GM20000 (cell line): ENCODE measurements around the gene CYB5A.

Experiments
- DNase-seq: peaks from one replicate; pipeline ENCODE4 v3.0.0; 2012; ENCODE audit warnings: low spot score
- TF ChIP-seq, protein P1 (sequence below): IDR thresholded peaks from 2 replicates; pipeline ENCODE4 v1.5.1; 2012; ENCODE audit warnings: mild to moderate bottlenecking, control low read depth; ENCODE audit errors: extremely low read depth, missing control alignments

The CYB5A gene

DNA sequence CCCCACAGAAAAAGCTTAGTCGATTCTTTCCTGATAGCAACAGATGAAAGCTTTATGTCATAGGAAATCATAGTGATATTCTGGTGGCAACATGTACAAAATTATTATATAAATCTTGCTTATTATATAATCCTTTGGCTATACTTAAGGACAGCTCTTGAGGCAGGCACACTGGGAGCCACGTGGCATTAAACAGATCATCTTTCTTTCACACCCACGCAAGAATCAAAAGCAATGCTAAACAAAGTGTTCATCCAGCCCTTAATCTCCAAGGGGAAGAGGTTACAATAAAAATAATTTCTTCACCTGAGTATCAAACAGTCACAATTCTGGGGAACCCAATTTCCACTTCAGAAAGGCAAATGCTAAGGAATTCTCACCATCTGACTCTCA, 57.8 kb downstream of the CYB5A start:
- TF ChIP-seq, protein P1, sequence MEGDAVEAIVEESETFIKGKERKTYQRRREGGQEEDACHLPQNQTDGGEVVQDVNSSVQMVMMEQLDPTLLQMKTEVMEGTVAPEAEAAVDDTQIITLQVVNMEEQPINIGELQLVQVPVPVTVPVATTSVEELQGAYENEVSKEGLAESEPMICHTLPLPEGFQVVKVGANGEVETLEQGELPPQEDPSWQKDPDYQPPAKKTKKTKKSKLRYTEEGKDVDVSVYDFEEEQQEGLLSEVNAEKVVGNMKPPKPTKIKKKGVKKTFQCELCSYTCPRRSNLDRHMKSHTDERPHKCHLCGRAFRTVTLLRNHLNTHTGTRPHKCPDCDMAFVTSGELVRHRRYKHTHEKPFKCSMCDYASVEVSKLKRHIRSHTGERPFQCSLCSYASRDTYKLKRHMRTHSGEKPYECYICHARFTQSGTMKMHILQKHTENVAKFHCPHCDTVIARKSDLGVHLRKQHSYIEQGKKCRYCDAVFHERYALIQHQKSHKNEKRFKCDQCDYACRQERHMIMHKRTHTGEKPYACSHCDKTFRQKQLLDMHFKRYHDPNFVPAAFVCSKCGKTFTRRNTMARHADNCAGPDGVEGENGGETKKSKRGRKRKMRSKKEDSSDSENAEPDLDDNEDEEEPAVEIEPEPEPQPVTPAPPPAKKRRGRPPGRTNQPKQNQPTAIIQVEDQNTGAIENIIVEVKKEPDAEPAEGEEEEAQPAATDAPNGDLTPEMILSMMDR, result no peak
- no peak for DNase-seq

DNA sequence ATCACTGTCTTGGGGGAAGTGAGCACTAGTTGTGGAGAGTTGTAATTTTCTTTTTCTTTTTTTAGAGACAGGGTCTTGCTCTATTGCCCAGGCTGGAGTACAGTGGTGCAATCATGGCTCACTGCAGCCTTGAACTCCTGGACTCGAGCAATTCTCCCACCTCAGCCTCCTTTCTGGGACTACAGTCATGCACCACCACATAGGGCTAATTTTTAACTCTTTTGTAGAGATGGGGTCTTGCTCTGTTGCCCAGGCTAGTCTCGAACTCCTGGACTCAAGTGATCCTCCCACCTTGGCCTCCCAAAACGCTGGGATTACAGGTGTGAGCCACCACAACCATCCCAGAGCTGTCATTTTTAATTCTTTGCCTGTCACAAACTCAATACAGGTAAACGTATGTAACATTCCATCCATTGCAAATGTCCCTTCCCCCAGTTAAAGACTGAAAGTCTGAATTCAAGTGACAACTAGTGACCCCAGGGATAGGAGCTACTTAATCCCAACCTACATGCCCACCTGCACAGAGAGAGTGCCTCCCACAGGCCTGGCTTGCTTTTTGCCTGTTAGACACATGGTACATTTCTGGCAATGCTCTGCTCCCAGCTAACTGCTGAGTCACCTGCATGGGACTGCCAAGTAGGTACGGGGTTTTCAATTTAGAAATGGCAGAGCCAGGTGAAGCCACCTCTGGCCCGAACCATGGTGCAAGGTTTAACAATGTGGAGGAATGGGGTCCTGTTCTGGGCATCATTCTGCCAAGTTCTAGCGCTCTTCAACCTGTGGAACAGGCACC, 60.6 kb downstream of the CYB5A start:
- no peak for DNase-seq
- TF ChIP-seq, protein P1, result no peak

DNA sequence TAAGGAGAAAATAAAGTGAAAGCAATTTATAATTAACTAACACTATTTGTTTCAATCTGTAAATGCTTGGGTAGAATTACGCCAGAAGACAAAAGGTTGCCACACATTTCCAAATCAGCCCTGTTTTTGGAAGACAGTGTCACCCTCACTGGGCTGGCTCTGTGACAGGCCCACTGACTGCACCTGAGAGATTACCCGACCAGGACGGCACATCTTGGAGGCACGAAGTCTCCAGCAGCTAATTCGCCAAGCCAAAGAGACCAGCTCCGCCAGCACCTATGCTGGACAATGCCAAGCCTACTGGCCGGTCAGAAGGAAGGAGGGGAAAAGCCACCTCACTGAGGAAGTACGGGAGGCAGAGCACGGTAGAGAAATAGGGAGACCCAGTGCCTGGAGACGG, 61.9 kb downstream of the CYB5A start:
- no peak for DNase-seq
- TF ChIP-seq, protein P1, result no peak

DNA sequence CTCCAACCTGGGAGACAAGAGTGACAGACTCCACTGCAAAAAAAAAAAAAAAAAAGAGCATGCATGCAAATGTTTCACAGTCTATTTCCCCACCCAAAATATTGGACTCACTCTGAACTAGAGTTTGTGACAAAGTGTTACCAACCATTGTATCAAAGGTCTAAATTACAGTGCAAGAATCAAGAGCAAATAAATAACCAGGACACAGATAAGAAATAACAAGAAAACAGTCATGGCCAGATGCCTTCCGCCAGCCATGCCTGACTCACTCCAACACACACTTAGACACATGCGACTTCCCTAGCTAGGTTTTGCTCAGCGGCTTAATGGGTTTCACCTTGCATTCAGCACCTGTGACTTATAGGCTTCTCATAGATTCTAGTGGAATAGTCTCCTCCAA, 62.8 kb downstream of the CYB5A start:
- no peak for DNase-seq
- TF ChIP-seq, protein P1, result no peak

DNA sequence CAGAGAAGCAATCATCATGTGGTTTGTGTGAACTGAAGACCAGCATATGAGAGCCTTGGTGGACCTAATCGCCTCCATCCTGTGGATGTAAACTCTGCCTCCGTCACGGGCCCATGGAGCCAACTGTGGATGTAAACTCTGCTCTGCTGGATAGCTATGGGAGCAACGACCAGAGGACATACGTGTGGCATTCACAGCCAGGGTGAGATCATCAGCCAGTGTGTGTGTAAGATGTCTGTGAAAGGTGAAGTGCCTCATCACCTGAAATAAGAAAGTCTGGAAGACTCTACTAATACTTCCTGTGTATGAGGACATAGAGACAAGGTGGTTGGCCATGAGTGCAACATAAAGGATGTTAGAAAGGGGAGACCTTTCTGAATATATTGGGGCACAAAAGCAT, 63.5 kb downstream of the CYB5A start:
- TF ChIP-seq, protein P1, result no peak

DNA sequence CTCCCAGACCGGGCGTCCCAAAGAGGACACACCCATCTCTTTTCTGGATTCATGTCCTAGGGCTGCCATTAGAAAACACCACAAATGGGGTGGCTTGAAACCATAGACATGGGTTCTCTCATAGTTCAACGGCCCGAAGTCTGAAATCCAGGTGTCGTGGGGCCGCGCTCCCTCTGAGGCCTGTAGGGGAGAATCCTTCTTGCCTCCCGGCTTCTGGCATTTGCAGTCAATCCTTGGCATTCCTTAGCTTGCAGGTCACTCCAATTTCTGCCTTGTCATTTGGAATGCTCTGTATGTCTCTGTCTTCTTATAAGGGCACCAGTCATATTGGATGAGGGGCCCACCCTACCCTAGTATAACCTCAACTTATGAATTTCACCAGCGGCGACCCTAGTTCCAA, 65.1 kb downstream of the CYB5A start:
- DNase-seq, result no peak
- TF ChIP-seq, protein P1, result no peak

More for the DNA sequence above, 63.5 kb downstream of the CYB5A start:
- no peak for DNase-seq

DNA sequence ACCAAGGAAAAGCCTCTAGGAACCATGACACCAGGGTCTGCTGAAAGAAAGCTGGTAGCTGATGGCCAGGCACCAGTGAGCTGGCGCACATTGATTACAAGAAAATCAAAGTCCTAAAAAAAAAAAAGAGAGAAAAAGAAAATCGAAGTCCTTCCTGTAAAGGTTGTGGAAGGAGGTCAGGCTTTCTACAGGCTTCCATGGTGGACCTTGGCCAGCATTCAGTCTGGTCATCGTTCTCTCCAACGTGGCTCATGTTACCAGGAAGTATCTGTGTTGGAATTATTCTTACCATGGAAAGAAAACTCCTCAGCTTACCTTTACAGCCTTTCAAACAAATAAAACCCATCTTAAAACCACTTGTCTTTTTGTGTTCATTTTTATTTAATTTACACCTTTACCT, 65.6 kb downstream of the CYB5A start:
- TF ChIP-seq, protein P1, result no peak
- no peak for DNase-seq
